ENCODE measurements around the gene ZNF827.

DNA sequence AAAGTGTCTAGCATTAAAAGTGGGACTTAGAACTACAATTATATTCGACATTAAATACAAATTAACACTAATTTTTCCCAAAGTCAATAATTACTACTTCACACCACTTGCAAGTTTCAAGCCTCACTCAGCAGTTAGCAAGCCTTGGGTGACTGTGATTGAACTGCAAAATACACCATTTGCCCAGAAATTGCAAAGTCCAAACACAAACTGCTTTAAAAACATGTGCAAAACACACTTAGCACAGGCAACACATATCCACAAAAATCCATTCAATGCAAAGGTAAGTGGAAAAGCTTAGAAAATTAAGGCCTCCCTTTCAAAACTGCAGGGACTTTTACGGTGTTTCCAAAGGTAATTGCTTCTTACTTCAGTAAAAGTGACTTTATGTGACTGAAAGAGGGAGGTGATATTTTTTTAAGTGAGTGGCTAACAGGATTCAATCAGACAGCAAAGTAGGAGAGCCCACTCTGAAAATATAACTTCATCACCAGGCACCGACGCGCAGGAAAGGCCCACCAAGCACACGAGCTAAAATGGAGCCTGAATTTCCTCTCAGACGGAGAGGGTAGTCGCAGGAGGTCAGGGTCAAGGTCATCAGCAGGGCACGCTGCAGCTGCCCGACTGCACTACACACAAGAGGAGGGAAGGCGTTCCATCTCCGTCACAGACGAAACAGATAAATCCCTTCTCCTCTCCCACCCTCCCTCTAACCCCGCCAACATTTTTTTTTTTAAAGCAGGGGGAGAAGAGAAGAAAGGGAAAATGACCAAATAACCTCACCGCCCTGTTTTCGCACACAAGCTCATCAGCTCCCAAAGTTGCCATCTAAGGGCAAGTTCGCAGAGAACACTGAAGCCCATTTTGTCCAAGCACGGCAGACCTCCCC, 3.1 kb downstream of the ZNF827 start:
- no peak for TF ChIP-seq CTCF (IDR thresholded peaks at IDR 0.05; ENCODE audit: insufficient read depth, low read length, poor library complexity, severe bottlenecking)
- no peak for TF ChIP-seq EZH2phosphoT487 (conservative IDR thresholded peaks at IDR 0.05; ENCODE audit: low read length)
